Thymus (tissue), 11 donors: ENCODE data around the gene FHDC1. TPM values are rescaled to one million over a fixed set of nuclear protein-coding genes. Genes with fewer than 3 reads are reported as not detected.

Experiments used
- DNase-seq, 9 donors: peaks; one replicate each; pipeline ENCODE4 v3.0.0-alpha.2; 2013; ENCODE audit warnings: low spot score in 9 of 9, low read depth in 6 of 9, missing footprints in 1 of 9
- H3K27ac ChIP-seq, 2 donors: one replicate each; pipeline ENCODE4 v1.5.1; 2013; ENCODE audit warnings: control low read depth in 1 of 2, low read depth in 1 of 2, low read length in 1 of 2, mild to moderate bottlenecking in 1 of 2, moderate library complexity in 1 of 2
- H3K27me3 ChIP-seq, 2 donors: one replicate each; pipeline ENCODE4 v1.5.1; 2013; ENCODE audit warnings: low read length in 1 of 2; ENCODE audit not compliant: control insufficient read depth in 2 of 2, insufficient read depth in 1 of 2
- H3K36me3 ChIP-seq, 2 donors: one replicate each; pipeline ENCODE4 v1.5.1; 2013; ENCODE audit warnings: low read length in 1 of 2, mild to moderate bottlenecking in 1 of 2, moderate library complexity in 1 of 2; ENCODE audit not compliant: control insufficient read depth in 2 of 2, insufficient read depth in 2 of 2
- H3K4me1 ChIP-seq, 2 donors: one replicate each; pipeline ENCODE4 v1.5.1; 2013; ENCODE audit warnings: low read length in 2 of 2; ENCODE audit not compliant: control insufficient read depth in 2 of 2, insufficient read depth in 2 of 2
- H3K4me3 ChIP-seq, 2 donors: one replicate each; pipeline ENCODE4 v1.5.1; 2013; ENCODE audit warnings: low read length in 2 of 2, control low read depth in 1 of 2, mild to moderate bottlenecking in 1 of 2
- H3K9me3 ChIP-seq, 2 donors: one replicate each; pipeline ENCODE4 v1.5.1; 2013; ENCODE audit warnings: low read length in 1 of 2, mild to moderate bottlenecking in 1 of 2; ENCODE audit not compliant: control insufficient read depth in 2 of 2, insufficient read depth in 1 of 2
- WGBS: extraction: QIAGEN DNeasy Blood & Tissue Kit; methylation state at CpG from one replicate; pipeline ENCODE4 v1.1.7; 2013; 5-methylcytosine and 5-hydroxymethylcytosine counted together
- polyA plus RNA-seq: library from polyadenylated mRNA; stranded (reverse); fragments of 200-250 nt; gene quantifications from one replicate; pipeline ENCODE4 v1.2.3, GENCODE V29; 2013
- total RNA-seq: library from RNA; stranded (reverse); fragments of 120-200 nt; gene quantifications from one replicate; pipeline ENCODE4 v1.2.4, GENCODE V29; 2013
- donor health status: healthy.

The FHDC1 gene
- total and polyA plus RNA-seq, 2 donors: 0.33 to 2.8 TPM

DNA sequence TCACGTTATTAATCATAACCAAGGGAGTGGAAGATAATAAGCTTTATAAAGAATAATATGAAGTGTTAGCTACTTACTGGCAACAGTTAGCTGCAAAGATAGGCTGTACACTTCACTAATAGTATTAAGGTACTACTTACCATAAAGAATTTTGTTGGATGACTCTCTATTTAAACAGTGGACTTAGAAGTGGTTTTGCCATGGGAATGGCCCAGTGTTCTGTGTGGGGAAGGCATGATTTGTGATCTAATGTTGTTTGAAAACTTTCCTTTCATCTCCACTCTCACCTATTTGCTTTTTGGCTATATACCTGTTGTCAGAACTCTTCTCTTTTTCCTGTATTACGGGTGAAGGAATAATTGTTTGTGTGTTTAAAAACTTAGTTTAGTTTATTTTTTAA lies 23.0 kb downstream of the FHDC1 start:
- no peak overlapping the region for H3K4me3 ChIP-seq
- no peaks in the 10 kb centered on the region for H3K27me3 ChIP-seq
- H3K27ac ChIP-seq: no peak overlapping the region
- H3K4me1 ChIP-seq: peaks cover 0 to 3% of the 10 kb centered on the region in 2 donors
- H3K9me3 ChIP-seq: no peaks in the 10 kb centered on the region
- no peaks in the 10 kb centered on the region for H3K36me3 ChIP-seq
- no peak for DNase-seq
- 76% methylated on average over 2 of the region's 2 CpGs for WGBS

DNA sequence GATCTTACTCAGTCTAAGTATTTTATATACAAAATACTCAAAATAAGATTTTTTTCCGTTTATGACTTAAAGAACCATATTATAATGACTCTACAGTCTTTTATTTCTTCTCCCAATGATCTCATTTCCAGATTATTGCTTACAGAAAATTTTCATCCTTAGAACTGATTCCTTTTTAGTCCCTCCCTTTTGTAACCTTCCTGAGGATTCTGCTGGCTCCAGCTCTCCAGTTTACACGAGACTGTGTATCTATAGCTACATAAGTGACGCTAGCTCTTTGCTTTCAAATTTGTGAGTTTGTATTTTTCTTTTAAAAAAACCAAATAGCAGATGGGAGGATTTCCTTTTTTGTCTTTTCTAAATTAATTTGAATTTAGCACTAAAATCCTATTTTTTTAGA lies 24.0 kb downstream of the FHDC1 start:
- H3K36me3 ChIP-seq: no peaks in the 10 kb centered on the region
- no peak overlapping the region for H3K27ac ChIP-seq
- no peaks in the 10 kb centered on the region for H3K9me3 ChIP-seq
- no peaks in the 10 kb centered on the region for H3K27me3 ChIP-seq
- H3K4me1 ChIP-seq: peaks cover 0 to 3% of the 10 kb centered on the region in 2 donors
- no peak overlapping the region for H3K4me3 ChIP-seq
- 95% methylated on average over 3 of the region's 3 CpGs for WGBS
- no peak for DNase-seq

DNA sequence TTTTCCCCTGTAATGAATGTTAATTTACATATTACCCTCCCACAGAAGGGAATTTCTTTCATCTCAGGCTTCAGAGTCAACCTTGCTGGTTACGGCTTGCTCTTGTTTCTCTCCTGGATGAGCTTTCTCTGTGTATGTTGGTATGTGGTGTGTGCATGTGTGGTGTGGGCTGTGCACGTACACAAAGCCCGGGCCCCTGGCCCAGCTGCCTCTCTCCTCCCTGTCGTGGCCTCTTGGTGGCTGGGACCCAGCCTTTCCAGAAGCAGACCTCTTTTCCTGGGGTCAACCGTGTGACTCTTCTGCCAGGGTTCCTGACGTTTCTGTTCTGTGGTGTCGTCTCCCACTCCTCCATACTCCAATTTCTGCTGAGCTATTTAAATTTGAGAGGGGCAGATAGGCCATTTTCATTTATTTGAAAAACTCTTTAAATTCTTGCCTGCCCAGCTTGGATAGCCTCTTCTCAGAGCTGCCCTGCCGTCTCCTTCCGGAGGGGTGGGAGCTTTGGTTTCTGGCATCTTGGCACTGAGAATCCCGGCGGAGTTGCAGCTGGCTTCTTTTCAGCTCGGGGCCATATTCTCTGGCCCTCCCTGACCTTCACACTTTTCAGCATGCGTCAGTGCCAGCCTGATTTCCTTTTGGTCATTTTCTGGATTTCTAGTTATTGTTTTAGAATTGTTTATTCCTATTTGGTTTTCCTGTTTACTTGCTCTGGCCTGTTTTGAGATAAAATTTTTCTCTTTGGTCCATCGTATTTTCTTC lies 25.1 kb downstream of the FHDC1 start:
- WGBS: 97% methylated on average over 14 of the region's 14 CpGs
- H3K4me1 ChIP-seq: peaks cover 0 to 3% of the 10 kb centered on the region in 2 donors
- no peak overlapping the region for H3K4me3 ChIP-seq
- DNase-seq: no peak
- H3K36me3 ChIP-seq: no peaks in the 10 kb centered on the region
- no peak overlapping the region for H3K27ac ChIP-seq
- H3K27me3 ChIP-seq: no peaks in the 10 kb centered on the region
- H3K9me3 ChIP-seq: no peaks in the 10 kb centered on the region

DNA sequence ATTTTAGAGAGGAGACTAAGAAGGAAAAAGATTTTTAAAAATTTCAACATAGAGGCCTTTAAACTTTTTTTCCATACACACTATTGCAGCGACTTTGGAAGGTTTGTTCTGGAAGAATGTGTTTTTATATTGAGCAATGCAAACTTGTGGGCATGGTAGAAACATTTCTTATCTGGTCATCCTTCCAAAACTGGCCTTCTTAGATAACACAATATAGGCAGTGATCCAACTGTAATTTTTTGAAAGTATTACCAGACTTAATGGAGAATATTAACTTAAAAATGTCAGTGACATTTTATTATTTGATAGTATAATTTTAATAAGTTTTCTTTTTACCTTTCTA lies 25.6 kb downstream of the FHDC1 start:
- WGBS: 92% methylated on average over 1 of the region's 1 CpG
- Histone ChIP-seq H3K4me3 (no peak overlapping the region), H3K36me3 (no peaks in the 10 kb centered on the region), H3K9me3 (no peaks in the 10 kb centered on the region), H3K27me3 (no peaks in the 10 kb centered on the region), H3K4me1 (peaks cover 0 to 3% of the 10 kb centered on the region in 2 donors), H3K27ac (no peak overlapping the region)
- DNase-seq: no peak

DNA sequence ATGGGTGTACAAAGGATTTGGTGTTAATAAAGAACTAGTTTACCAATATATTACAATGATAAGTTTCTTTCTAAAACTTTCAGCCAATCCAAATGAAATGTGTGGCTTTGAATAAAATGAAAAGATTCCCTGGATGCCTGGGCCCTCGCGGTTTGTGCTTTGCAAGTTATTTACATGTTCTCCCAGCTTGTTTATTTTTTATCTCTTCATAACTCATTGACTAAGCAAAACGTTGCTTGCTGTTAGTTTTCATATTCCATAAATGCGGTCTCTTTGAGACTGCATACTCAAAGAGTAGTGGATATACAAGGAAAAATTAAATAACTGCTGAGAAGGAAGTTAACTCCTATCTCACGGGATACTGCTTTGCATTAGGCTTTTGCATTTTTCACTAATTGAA lies 26.0 kb downstream of the FHDC1 start:
- H3K4me1 ChIP-seq: peaks cover 0 to 3% of the 10 kb centered on the region in 2 donors
- H3K27ac ChIP-seq: no peak overlapping the region
- no peaks in the 10 kb centered on the region for H3K36me3 ChIP-seq
- no peak for DNase-seq
- 97% methylated on average over 5 of the region's 5 CpGs for WGBS
- H3K27me3 ChIP-seq: no peaks in the 10 kb centered on the region
- H3K4me3 ChIP-seq: no peak overlapping the region
- H3K9me3 ChIP-seq: no peaks in the 10 kb centered on the region

DNA sequence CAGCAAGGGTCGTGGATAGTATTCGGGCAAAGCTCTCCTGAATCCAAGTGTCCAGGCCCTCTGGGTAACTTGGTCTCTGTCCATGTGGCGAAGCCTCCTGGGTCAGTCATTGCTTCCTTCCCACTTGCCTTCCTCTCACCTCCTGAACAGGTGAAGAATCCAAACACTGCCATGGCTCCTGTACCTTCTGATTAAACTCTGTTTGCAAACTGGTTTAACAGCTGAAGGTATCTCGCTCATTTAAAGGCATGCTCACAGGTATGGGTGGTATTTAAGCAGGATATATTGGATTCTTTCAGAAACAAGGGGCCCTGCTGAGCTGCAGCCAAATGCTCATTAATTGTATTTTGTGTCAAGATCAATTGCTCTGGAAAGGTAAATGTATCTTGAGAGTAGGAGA lies 28.2 kb downstream of the FHDC1 start:
- H3K4me1 ChIP-seq: no peaks in the 10 kb centered on the region
- WGBS: 98% methylated on average over 4 of the region's 4 CpGs
- DNase-seq: no peak
- no peaks in the 10 kb centered on the region for H3K36me3 ChIP-seq
- no peaks in the 10 kb centered on the region for H3K9me3 ChIP-seq
- no peak overlapping the region for H3K27ac ChIP-seq
- H3K27me3 ChIP-seq: no peaks in the 10 kb centered on the region
- H3K4me3 ChIP-seq: no peak overlapping the region

DNA sequence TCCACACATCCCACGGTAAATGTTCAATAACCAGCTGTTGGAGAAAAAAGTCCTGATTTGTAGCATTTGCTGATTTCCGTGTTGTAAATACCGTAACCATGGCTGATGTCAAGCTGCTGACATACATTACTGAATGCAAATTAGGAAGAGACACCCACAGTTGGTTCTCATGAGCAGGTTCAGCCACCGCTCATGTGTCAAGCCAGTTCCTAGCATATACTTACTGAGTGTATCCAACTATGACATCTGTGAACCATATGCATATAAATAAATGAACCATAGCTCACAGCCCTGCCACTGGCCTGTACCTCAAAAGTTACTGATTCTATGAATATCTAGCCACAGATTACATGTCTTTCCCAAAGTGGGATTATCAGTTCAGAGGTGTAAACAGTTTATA lies 29.5 kb downstream of the FHDC1 start:
- Histone ChIP-seq H3K36me3 (no peaks in the 10 kb centered on the region), H3K27ac (no peak overlapping the region), H3K4me3 (no peak overlapping the region), H3K9me3 (no peaks in the 10 kb centered on the region), H3K27me3 (no peaks in the 10 kb centered on the region), H3K4me1 (no peaks in the 10 kb centered on the region)
- no peak for DNase-seq
- 99% methylated on average over 4 of the region's 4 CpGs for WGBS

DNA sequence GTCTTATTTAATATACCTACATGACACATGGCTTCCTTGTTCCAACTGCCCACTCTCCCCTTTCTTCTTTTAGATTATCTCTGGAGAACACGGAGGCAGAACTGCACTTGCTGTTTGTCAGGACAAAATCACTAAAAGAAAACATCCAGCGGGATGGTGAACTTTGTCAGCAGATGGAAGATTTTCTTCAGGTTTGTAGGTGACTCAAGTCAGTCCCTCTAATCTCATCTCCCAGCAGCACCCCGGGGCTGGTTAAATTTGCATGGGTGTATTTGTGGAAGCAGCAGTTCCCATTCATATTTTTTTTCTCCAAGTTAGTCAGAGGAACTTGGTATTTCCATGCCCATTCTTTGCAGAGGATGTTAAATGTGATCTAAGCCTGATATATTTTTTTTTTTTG lies 31.8 kb downstream of the FHDC1 start:
- DNase-seq: no peak
- WGBS: 84% methylated on average over 3 of the region's 3 CpGs
- H3K4me3 ChIP-seq: no peak overlapping the region
- no peaks in the 10 kb centered on the region for H3K36me3 ChIP-seq
- H3K4me1 ChIP-seq: no peaks in the 10 kb centered on the region
- H3K27me3 ChIP-seq: no peaks in the 10 kb centered on the region
- H3K9me3 ChIP-seq: no peaks in the 10 kb centered on the region
- no peak overlapping the region for H3K27ac ChIP-seq

DNA sequence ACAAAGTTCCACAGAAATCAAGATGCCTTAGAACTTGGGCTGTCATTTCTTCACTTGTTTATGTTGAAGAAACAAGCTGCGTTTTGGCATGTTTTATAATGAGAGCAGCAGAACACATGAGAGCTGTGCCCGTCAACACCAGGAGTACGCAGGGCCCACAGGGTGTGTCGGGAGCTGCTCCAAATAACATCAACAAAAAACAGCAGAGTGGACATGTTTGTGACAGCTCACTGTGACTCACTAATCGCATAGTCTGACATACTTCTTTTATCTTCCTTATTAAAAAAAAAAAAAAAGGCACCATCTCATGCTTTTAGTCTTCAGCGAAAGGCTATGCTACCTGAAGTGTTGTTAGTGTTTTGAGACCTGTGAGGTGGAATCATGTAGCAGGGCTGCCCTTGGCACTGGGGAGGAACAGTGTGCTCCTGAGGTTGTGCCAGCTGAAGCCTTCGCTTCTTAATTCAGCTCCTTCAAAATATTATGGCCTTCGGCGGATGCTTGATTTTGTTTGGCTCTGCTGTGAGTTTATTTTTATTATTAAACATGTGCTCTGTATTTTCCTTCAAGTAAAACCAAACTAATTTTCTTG lies 32.8 kb downstream of the FHDC1 start:
- no peaks in the 10 kb centered on the region for H3K9me3 ChIP-seq
- WGBS: 88% methylated on average over 9 of the region's 9 CpGs
- no peak for DNase-seq
- H3K4me1 ChIP-seq: no peaks in the 10 kb centered on the region
- H3K27ac ChIP-seq: no peak overlapping the region
- no peaks in the 10 kb centered on the region for H3K27me3 ChIP-seq
- no peak overlapping the region for H3K4me3 ChIP-seq
- no peaks in the 10 kb centered on the region for H3K36me3 ChIP-seq
